Measurements from ENCODE around the gene RPL15.

Gene RPL15

DNA sequence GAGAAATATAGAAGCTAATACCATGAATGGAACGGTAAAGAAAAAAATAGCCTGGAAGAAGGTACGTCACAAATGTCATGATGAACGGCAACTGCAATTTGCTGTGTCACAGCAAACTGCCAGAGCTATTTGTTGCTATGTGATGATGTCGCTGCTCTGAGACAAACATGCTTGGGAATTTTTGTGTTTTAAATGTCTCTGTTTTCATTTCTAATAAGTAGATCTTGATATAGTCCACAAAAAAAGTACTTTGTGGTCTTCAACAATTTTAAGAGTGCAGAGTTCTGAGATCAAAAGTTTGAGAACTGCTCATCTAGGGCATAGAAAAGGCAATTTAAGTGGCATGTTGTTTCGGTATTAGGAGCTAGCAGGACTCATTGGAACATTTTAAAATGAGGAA lies 23.8 kb downstream of the RPL15 start:
- DNase-seq (ENCODE audit: low read depth) = no peak

DNA sequence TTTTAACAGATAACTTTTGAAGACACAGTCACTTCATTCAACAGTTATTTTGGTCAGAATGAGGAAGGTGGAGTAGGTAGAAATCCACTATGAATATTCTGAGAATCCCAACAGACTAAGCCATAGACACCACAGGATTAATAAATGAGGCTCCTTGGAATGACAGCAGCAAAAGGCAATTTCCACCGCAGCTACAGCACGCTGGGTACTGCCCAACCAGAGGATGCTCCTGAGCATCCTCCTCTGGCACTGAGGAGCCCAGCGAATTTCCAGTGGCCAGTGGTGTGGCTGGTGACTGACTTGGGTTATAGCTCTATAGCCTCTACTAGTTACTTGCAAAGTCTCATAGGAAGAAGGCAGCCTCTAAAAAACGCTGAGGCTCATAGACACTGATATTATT lies 24.5 kb downstream of the RPL15 start:
- no peak for DNase-seq (ENCODE audit: low read depth)
- no peak overlapping the region for H3K4me3 ChIP-seq (ENCODE audit: low read depth, low read length)
- TF ChIP-seq POLR2A (IDR thresholded peaks at IDR 0.05; ENCODE audit: extremely low read depth, insufficient read length) (no peak), MYC (IDR thresholded peaks at IDR 0.05; ENCODE audit: low read depth, low read length) (no peak)
- TF ChIP-seq, protein P1, sequence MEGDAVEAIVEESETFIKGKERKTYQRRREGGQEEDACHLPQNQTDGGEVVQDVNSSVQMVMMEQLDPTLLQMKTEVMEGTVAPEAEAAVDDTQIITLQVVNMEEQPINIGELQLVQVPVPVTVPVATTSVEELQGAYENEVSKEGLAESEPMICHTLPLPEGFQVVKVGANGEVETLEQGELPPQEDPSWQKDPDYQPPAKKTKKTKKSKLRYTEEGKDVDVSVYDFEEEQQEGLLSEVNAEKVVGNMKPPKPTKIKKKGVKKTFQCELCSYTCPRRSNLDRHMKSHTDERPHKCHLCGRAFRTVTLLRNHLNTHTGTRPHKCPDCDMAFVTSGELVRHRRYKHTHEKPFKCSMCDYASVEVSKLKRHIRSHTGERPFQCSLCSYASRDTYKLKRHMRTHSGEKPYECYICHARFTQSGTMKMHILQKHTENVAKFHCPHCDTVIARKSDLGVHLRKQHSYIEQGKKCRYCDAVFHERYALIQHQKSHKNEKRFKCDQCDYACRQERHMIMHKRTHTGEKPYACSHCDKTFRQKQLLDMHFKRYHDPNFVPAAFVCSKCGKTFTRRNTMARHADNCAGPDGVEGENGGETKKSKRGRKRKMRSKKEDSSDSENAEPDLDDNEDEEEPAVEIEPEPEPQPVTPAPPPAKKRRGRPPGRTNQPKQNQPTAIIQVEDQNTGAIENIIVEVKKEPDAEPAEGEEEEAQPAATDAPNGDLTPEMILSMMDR (IDR thresholded peaks at IDR 0.05; ENCODE audit: low read depth, low read length) = no peak
- TF ChIP-seq, protein P2, sequence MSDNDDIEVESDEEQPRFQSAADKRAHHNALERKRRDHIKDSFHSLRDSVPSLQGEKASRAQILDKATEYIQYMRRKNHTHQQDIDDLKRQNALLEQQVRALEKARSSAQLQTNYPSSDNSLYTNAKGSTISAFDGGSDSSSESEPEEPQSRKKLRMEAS (IDR thresholded peaks at IDR 0.05; ENCODE audit: low read depth, low read length) = no peak

More for the DNA sequence above, 23.8 kb downstream of the RPL15 start:
- TF ChIP-seq, protein P1 (IDR thresholded peaks at IDR 0.05; ENCODE audit: low read depth, low read length) = no peak
- TF ChIP-seq POLR2A (IDR thresholded peaks at IDR 0.05; ENCODE audit: extremely low read depth, insufficient read length) (no peak), MYC (IDR thresholded peaks at IDR 0.05; ENCODE audit: low read depth, low read length) (no peak)
- TF ChIP-seq, protein P2 (IDR thresholded peaks at IDR 0.05; ENCODE audit: low read depth, low read length) = no peak
- H3K4me3 ChIP-seq (ENCODE audit: low read depth, low read length) = no peak overlapping the region

DNA sequence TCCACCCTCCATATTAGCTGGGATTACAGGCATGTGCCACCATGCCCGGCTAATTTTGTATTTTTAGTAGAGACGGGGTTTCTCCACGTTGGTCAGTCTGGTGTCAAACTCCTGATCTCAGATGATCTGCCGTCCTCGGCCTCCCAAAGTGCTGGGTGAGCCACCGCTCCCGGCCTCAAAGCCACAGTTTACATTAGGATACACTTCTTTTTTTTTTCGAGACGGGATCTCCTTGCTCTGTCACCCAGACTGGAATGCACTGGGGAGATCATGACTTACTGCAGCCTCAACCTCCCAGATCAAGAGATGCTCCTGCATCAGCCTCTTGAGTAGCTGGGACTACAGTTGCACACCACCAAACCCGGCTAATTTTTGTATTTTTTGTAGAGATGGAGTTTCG lies 25.6 kb downstream of the RPL15 start:
- DNase-seq (ENCODE audit: low read depth) = no peak
- TF ChIP-seq, protein P2 (IDR thresholded peaks at IDR 0.05; ENCODE audit: low read depth, low read length) = no peak
- TF ChIP-seq MYC (IDR thresholded peaks at IDR 0.05; ENCODE audit: low read depth, low read length) (no peak), POLR2A (IDR thresholded peaks at IDR 0.05; ENCODE audit: extremely low read depth, insufficient read length) (no peak)
- TF ChIP-seq, protein P1 (IDR thresholded peaks at IDR 0.05; ENCODE audit: low read depth, low read length) = no peak
- no peak overlapping the region for H3K4me3 ChIP-seq (ENCODE audit: low read depth, low read length)

DNA sequence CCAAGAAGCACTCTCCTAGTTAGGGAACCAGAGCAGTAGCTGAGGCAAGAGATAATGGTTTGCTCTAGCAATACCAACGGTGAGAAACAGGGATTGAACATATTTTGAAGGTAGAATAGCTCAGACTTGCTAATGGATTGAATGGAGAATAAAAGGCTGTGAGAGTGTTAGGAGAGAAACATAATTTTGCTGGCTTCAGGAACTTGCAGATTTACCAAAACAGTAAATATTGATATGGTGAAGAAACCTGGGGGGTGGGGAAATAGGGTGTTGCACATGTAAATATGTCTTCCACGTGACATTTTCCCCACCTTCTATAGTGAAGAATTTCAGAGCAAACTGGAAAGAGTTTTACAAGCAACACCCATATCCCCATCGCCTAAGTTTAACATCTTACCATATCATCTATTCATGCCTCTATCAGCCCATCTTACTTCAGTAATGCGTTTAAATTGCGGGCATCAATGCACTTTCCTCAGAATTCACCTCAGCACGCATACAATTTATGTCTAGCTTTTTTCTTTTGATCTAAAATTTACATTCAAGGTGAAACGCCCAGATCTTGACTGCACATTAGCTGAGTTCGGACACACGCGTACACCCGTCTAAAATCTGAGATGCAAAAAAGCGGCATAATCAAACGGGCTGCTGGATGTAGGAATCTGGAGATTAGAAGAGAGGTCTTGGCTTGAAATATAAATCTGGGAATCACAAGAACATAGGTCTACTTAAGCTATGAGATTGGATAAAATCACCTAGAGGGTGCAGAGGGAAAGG lies 27.3 kb downstream of the RPL15 start:
- DNase-seq (ENCODE audit: low read depth) = no peak
- TF ChIP-seq, protein P1 (IDR thresholded peaks at IDR 0.05; ENCODE audit: low read depth, low read length) = no peak
- no peak for TF ChIP-seq MYC (IDR thresholded peaks at IDR 0.05; ENCODE audit: low read depth, low read length)
- TF ChIP-seq, protein P2 (IDR thresholded peaks at IDR 0.05; ENCODE audit: low read depth, low read length) = 0 out of 2 replicates have a peak, but pooled peaks have one; percentile 7
- TF ChIP-seq POLR2A (IDR thresholded peaks at IDR 0.05; ENCODE audit: extremely low read depth, insufficient read length) = no peak
- H3K4me3 ChIP-seq (ENCODE audit: low read depth, low read length) = peak overlapping the region; percentile 56

DNA sequence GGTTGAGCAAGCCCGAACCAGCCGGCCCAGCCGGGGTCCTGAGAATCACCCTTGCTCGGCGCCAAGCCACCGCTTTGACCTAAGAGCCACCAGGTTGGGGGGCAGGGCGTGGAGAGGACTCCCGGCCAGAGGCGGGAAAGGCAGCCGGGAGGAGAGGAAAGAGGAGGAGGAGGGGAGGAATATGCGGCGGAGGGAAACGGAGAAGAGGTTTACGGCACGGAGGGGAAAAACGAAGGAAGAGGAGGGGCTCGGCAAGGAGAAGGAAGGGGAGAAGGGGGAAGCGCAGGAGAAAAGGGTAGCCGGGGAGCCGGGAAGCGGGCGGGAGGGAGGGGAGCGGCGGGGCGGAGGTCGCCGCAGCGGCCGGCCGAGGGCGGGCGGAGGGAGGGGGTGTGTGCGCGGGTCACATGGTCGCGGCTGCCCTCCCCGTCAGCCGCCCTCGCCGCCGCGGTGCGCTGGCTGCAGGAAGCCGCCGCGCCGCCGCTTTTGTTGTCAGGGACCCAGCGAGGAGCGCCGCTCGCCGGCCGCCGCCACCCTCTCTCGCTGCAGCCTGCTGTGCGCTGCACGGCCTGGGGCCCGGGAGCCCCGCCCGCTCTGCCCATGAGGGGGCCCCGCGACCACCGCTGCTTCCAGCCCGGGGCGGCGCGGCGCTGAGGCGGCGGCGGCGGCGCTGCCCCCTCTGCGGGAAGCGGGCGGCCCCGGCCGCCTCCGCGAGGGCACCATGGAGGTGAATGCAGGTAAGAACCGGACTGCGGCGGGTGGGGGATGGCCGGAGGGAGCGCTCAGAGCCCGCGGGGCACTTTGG lies 28.1 kb downstream of the RPL15 start, which contains the start of gene NR1D2:
Gene NR1D2 (plus strand): TSS at position 426 of the 802 bp plus-strand sequence. CDS start 293 bp downstream, at position 719.
- peak within 1 kb of the TSS; percentile 79 for H3K4me3 ChIP-seq (ENCODE audit: low read depth, low read length)
- peak; percentile 87 for DNase-seq (ENCODE audit: low read depth)
- TF ChIP-seq, protein P2 (IDR thresholded peaks at IDR 0.05; ENCODE audit: low read depth, low read length) = peak; percentile 76
- no peak for TF ChIP-seq POLR2A (IDR thresholded peaks at IDR 0.05; ENCODE audit: extremely low read depth, insufficient read length)
- TF ChIP-seq MYC (IDR thresholded peaks at IDR 0.05; ENCODE audit: low read depth, low read length) = peak; percentile 62; the same call in 1 of the 2 replicates

- no peak for DNase-seq (ENCODE audit: low read depth)
- TF ChIP-seq, protein P2 (IDR thresholded peaks at IDR 0.05; ENCODE audit: low read depth, low read length) = peak; percentile 97
- TF ChIP-seq MYC (IDR thresholded peaks at IDR 0.05; ENCODE audit: low read depth, low read length) = peak; percentile 87; the same call in 1 of the 2 replicates
- TF ChIP-seq, protein P1 (IDR thresholded peaks at IDR 0.05; ENCODE audit: low read depth, low read length) = no peak
- H3K4me3 ChIP-seq (ENCODE audit: low read depth, low read length) = no peak overlapping the region
These were observed 28.7 kb downstream of the RPL15 start for GRCh38 chr3:23945663-23945912.
